GM23338 (cell line): ENCODE measurements around the gene PERM1. TPM values are rescaled to one million over a fixed set of nuclear protein-coding genes. Genes with fewer than 3 reads are reported as not detected.
A peak's percentile ranks its signal among the peaks of the same experiment; 100 is the strongest.

Experiments used
- ATAC-seq: fragments of 200-7000 bp; cut with Tn5 transposase; 3 replicates; pipeline ENCODE4 v1.9.1; 2020
- DNase-seq: peaks from one replicate; pipeline ENCODE4 v3.0.0-alpha.2; 2015; ENCODE audit warnings: low spot score
- H2AFZ ChIP-seq: fragments of 200-600 bp; sonication (generic); 2 replicates; pipeline ENCODE4 v1.8.0; 2016; ENCODE audit warnings: antibody characterized with exemption, mild to moderate bottlenecking, moderate library complexity
- H3F3A ChIP-seq: fragments of 200-600 bp; sonication (generic); replicated peaks from 2 replicates; pipeline ENCODE4 v1.8.0; 2017; ENCODE audit warnings: antibody characterized with exemption, mixed run types, low read depth
- H3K27ac ChIP-seq: fragments of 200-600 bp; sonication (generic); 2 replicates; pipeline ENCODE4 v1.6.1; 2016; ENCODE audit warnings: low read depth
- H3K27me3 ChIP-seq: fragments of 200-600 bp; sonication (generic); 2 replicates; pipeline ENCODE4 v1.8.0; 2016; ENCODE audit warnings: mild to moderate bottlenecking, mixed run types, moderate library complexity; ENCODE audit not compliant: insufficient read depth
- H3K36me3 ChIP-seq: fragments of 200-600 bp; sonication (generic); 2 replicates; pipeline ENCODE4 v1.8.0; 2016; ENCODE audit warnings: mild to moderate bottlenecking; ENCODE audit not compliant: insufficient read depth
- H3K4me1 ChIP-seq: fragments of 200-600 bp; sonication (generic); 2 replicates; pipeline ENCODE4 v1.8.0; 2016; ENCODE audit warnings: mild to moderate bottlenecking, moderate library complexity; ENCODE audit not compliant: insufficient read depth
- H3K4me2 ChIP-seq: fragments of 200-600 bp; sonication (generic); 2 replicates; pipeline ENCODE4 v1.7.1; 2017; ENCODE audit warnings: mixed run types
- H3K4me3 ChIP-seq: fragments of 200-600 bp; sonication (generic); 2 replicates; pipeline ENCODE4 v1.6.1; 2016; ENCODE audit warnings: mixed run types
- H3K79me2 ChIP-seq: fragments of 200-600 bp; sonication (generic); replicated peaks from 2 replicates; pipeline ENCODE4 v1.8.0; 2017; ENCODE audit warnings: mild to moderate bottlenecking; ENCODE audit not compliant: insufficient read depth
- H3K9me2 ChIP-seq: fragments of 200-600 bp; sonication (generic); 2 replicates; pipeline ENCODE4 v1.8.0; 2017; ENCODE audit not compliant: insufficient read depth
- H4K20me1 ChIP-seq: fragments of 200-600 bp; sonication (generic); replicated peaks from 2 replicates; pipeline ENCODE4 v1.8.0; 2017; ENCODE audit warnings: mild to moderate bottlenecking; ENCODE audit not compliant: insufficient read depth
- H3K27ac Mint-ChIP-seq: 2 replicates; pipeline ENCODE4 v1.8.0; 2020; ENCODE audit warnings: inconsistent platforms, mild to moderate bottlenecking, moderate library complexity, mixed read lengths
- H3K27me3 Mint-ChIP-seq: 3 replicates; pipeline ENCODE4 v1.8.0; 2022; ENCODE audit warnings: low read depth, mild to moderate bottlenecking, moderate library complexity, mixed read lengths, inconsistent platforms; ENCODE audit not compliant: insufficient read depth, poor library complexity
- H3K36me3 Mint-ChIP-seq: 3 replicates; pipeline ENCODE4 v1.8.0; 2021; ENCODE audit warnings: low read depth, mild to moderate bottlenecking, inconsistent platforms, moderate library complexity, mixed read lengths
- H3K4me1 Mint-ChIP-seq: 3 replicates; pipeline ENCODE4 v1.8.0; 2020; ENCODE audit warnings: mild to moderate bottlenecking, inconsistent platforms, mixed read lengths
- H3K4me3 Mint-ChIP-seq: 3 replicates; pipeline ENCODE4 v1.8.0; 2021; ENCODE audit warnings: moderate library complexity, mild to moderate bottlenecking, inconsistent platforms, mixed read lengths
- H3K9me3 Mint-ChIP-seq: 3 replicates; pipeline ENCODE4 v1.8.0; 2020; ENCODE audit warnings: moderate library complexity, mild to moderate bottlenecking, inconsistent platforms, mixed read lengths
- CREB1 ChIP-seq: fragments of 250-450 bp; sonication (Bioruptor Pico); IDR thresholded peaks from 2 replicates; pipeline ENCODE4 v1.5.0; 2020; ENCODE audit warnings: low read depth, mild to moderate bottlenecking, moderate library complexity
- EZH2 ChIP-seq: fragments of 200-600 bp; sonication (generic); IDR thresholded peaks from one replicate; pipeline ENCODE4 v1.8.0; 2017; ENCODE audit warnings: antibody characterized with exemption, mild to moderate bottlenecking, low read depth; ENCODE audit not compliant: unreplicated experiment
- EZH2phosphoT487 ChIP-seq: fragments of 200-600 bp; sonication (generic); IDR thresholded peaks from one replicate; pipeline ENCODE4 v1.8.1; 2018; ENCODE audit warnings: antibody characterized with exemption; ENCODE audit not compliant: unreplicated experiment
- NANOG ChIP-seq: IDR thresholded peaks from 2 replicates; pipeline ENCODE4 v1.6.1; 2016; ENCODE audit warnings: antibody characterized with exemption, borderline replicate concordance
- STAT1 ChIP-seq: IDR thresholded peaks from one replicate; pipeline ENCODE4 v1.6.1; 2016; ENCODE audit warnings: antibody characterized with exemption; ENCODE audit not compliant: unreplicated experiment
- ZNF331 ChIP-seq: fragments of 250-450 bp; sonication (Bioruptor Pico); IDR thresholded peaks from 2 replicates; pipeline ENCODE4 v1.5.0; 2020; ENCODE audit warnings: low read depth, mild to moderate bottlenecking, moderate library complexity
- polyA plus RNA-seq: library from polyadenylated mRNA; unstranded; fragments of >200 nt; fragmentation: Nextera tagmentation; extraction: Ambion mirVana; gene quantifications from 2 replicates; pipeline ENCODE4 v1.2.1, GENCODE V29; 2016
- total RNA-seq: library from RNA; depleted of rRNA; stranded (reverse); fragments of >200 nt; shearing (Covaris generic); gene quantifications from 2 replicates; pipeline ENCODE4 v1.2.3, GENCODE V29; 2014
- TF ChIP-seq, protein P1 (sequence below): IDR thresholded peaks from one replicate; pipeline ENCODE4 v1.6.1; 2018; ENCODE audit warnings: antibody characterized with exemption; ENCODE audit not compliant: unreplicated experiment
- TF ChIP-seq, protein P2 (sequence below): IDR thresholded peaks from 2 replicates; pipeline ENCODE4 v1.6.1; 2016; ENCODE audit warnings: antibody characterized with exemption
- TF ChIP-seq, protein P3 (sequence below), 2 experiments: fragments of 200-600 bp in 1 of 2; sonication (generic) in 1 of 2; conservative IDR thresholded peaks; 2 replicates each; pipeline versions ENCODE4 v1.5.1 to v1.6.1; 2016 to 2017; ENCODE audit warnings: antibody characterized with exemption in 2 of 2, low read depth in 2 of 2, mild to moderate bottlenecking in 2 of 2, moderate library complexity in 1 of 2

PERM1 gene
- total and polyA plus RNA-seq, 2 experiments from 2014 or later, result 1.1 TPM; not detected in 1

DNA sequence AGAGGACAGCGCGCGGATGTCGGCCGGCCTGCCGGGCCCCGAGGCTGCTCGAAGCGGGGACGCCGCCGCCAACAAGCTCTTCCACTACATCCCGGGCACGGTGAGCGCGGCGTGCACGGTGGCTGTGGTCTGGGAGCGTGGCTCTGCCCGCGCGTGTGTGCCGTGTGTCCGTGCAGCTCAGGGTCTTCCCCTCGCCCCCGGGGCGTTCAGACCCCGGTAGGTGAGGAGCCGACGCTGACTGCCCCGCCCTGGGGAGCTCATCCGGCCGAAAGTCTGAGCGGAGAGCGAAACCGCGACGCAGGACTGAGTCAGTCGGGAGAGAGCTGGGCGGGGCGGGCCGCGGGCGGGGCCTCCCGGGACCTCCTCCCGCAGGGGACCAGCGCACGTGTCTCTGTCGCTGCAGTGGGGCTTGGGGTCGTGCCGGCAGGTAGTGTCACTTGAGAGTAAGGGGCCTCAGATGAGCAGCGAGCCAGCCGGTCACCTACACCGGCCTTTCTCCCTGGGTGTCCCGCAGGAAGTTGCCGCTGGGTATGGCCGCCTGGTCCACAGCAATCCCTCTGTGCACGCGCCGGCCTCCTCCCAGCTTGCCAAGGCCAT lies 15.1 kb downstream of the PERM1 start:
- Mint-ChIP-seq H3K4me1 (no peaks in the 10 kb centered on the region; the same call in 2 of the 3 replicates), H3K27me3 (peaks cover 41% of the 10 kb centered on the region)
- ATAC-seq, result peak; percentile 64

More for the DNA sequence above, 15.1 kb downstream of the PERM1 start:
- H3K27ac Mint-ChIP-seq, result no peak overlapping the region
- DNase-seq, result peak; percentile 77
- Histone ChIP-seq H3K4me3 (peak overlapping the region; percentile 68), H2AFZ (peak overlapping the region; percentile 63; the same call in 1 of the 2 replicates), H3K9me2 (no peaks in the 10 kb centered on the region), H3K36me3 (no peaks in the 10 kb centered on the region), H3K27me3 (peaks cover 40% of the 10 kb centered on the region), H3K79me2 (no peaks in the 10 kb centered on the region), H3F3A (peaks cover 7% of the 10 kb centered on the region), H3K4me1 (no peaks in the 10 kb centered on the region; the same call in 1 of the 2 replicates), H4K20me1 (0 out of 2 replicates have a peak, but pooled peaks cover 2% of the 10 kb centered on the region), H3K4me2 (peak overlapping the region; percentile 92), H3K27ac (no peak overlapping the region)
- TF ChIP-seq STAT1 (no peak), NANOG (no peak), ZNF331 (CRISPR knock-in tag) (no peak), EZH2 (peak; percentile 7), EZH2phosphoT487 (no peak), CREB1 (CRISPR knock-in tag) (no peak)
- TF ChIP-seq, protein P1, sequence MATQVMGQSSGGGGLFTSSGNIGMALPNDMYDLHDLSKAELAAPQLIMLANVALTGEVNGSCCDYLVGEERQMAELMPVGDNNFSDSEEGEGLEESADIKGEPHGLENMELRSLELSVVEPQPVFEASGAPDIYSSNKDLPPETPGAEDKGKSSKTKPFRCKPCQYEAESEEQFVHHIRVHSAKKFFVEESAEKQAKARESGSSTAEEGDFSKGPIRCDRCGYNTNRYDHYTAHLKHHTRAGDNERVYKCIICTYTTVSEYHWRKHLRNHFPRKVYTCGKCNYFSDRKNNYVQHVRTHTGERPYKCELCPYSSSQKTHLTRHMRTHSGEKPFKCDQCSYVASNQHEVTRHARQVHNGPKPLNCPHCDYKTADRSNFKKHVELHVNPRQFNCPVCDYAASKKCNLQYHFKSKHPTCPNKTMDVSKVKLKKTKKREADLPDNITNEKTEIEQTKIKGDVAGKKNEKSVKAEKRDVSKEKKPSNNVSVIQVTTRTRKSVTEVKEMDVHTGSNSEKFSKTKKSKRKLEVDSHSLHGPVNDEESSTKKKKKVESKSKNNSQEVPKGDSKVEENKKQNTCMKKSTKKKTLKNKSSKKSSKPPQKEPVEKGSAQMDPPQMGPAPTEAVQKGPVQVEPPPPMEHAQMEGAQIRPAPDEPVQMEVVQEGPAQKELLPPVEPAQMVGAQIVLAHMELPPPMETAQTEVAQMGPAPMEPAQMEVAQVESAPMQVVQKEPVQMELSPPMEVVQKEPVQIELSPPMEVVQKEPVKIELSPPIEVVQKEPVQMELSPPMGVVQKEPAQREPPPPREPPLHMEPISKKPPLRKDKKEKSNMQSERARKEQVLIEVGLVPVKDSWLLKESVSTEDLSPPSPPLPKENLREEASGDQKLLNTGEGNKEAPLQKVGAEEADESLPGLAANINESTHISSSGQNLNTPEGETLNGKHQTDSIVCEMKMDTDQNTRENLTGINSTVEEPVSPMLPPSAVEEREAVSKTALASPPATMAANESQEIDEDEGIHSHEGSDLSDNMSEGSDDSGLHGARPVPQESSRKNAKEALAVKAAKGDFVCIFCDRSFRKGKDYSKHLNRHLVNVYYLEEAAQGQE, result no peak
- TF ChIP-seq, protein P2, sequence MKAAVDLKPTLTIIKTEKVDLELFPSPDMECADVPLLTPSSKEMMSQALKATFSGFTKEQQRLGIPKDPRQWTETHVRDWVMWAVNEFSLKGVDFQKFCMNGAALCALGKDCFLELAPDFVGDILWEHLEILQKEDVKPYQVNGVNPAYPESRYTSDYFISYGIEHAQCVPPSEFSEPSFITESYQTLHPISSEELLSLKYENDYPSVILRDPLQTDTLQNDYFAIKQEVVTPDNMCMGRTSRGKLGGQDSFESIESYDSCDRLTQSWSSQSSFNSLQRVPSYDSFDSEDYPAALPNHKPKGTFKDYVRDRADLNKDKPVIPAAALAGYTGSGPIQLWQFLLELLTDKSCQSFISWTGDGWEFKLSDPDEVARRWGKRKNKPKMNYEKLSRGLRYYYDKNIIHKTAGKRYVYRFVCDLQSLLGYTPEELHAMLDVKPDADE, result no peak
- TF ChIP-seq, protein P3, sequence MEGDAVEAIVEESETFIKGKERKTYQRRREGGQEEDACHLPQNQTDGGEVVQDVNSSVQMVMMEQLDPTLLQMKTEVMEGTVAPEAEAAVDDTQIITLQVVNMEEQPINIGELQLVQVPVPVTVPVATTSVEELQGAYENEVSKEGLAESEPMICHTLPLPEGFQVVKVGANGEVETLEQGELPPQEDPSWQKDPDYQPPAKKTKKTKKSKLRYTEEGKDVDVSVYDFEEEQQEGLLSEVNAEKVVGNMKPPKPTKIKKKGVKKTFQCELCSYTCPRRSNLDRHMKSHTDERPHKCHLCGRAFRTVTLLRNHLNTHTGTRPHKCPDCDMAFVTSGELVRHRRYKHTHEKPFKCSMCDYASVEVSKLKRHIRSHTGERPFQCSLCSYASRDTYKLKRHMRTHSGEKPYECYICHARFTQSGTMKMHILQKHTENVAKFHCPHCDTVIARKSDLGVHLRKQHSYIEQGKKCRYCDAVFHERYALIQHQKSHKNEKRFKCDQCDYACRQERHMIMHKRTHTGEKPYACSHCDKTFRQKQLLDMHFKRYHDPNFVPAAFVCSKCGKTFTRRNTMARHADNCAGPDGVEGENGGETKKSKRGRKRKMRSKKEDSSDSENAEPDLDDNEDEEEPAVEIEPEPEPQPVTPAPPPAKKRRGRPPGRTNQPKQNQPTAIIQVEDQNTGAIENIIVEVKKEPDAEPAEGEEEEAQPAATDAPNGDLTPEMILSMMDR (conservative IDR thresholded peaks at IDR 0.05; ENCODE audit: low read depth in 2 of 2), result no peak
- peaks cover 2% of the 10 kb centered on the region; the same call in 1 of the 3 replicates for H3K36me3 Mint-ChIP-seq
- H3K9me3 Mint-ChIP-seq, result no peaks in the 10 kb centered on the region
- H3K4me3 Mint-ChIP-seq, result peak overlapping the region; percentile 64; the same call in 2 of the 3 replicates
